DND-41 (cell line): ENCODE measurements around the gene PANK4.

Experiments used
- ATAC-seq: fragments of 200-7000 bp; cut with Tn5 transposase; 3 replicates; pipeline ENCODE4 v1.9.1; 2021; ENCODE audit warnings: low read depth; ENCODE audit not compliant: insufficient read depth
- DNase-seq: peaks from one replicate; pipeline ENCODE4 v3.0.0-alpha.2; 2020
- H2AFZ ChIP-seq: 2 replicates; pipeline ENCODE4 v1.6.0; 2012; ENCODE audit warnings: low read depth, low read length
- H3K27ac ChIP-seq: 2 replicates; pipeline ENCODE4 v1.5.1; 2012; ENCODE audit warnings: low read length, inconsistent platforms
- H3K27me3 ChIP-seq: fragments of 200-600 bp; sonication (generic); 2 replicates; pipeline ENCODE4 v1.6.0; 2012; ENCODE audit warnings: low read length, mild to moderate bottlenecking, inconsistent platforms; ENCODE audit not compliant: insufficient read depth, poor library complexity
- H3K36me3 ChIP-seq: 2 replicates; pipeline ENCODE4 v1.5.1; 2012; ENCODE audit warnings: low read length, inconsistent platforms; ENCODE audit not compliant: insufficient read depth
- H3K4me1 ChIP-seq: 2 replicates; pipeline ENCODE4 v1.5.1; 2012; ENCODE audit warnings: mild to moderate bottlenecking, low read length; ENCODE audit not compliant: insufficient read depth
- H3K4me2 ChIP-seq: 2 replicates; pipeline ENCODE4 v1.6.0; 2012; ENCODE audit warnings: mild to moderate bottlenecking, moderate library complexity, low read length, inconsistent platforms; ENCODE audit not compliant: insufficient read depth
- H3K4me3 ChIP-seq, 2 experiments: fragments of 200-600 bp in 1 of 2; shearing (Covaris generic) in 1 of 2; 2 replicates each; pipeline ENCODE4 v1.5.1; 2012 to 2016; ENCODE audit warnings: inconsistent platforms in 2 of 2, low read length in 2 of 2, mild to moderate bottlenecking in 2 of 2, low read depth in 1 of 2, moderate library complexity in 1 of 2
- H3K79me2 ChIP-seq: 2 replicates; pipeline ENCODE4 v1.6.0; 2012; ENCODE audit warnings: low read length, inconsistent platforms; ENCODE audit not compliant: insufficient read depth
- H3K9ac ChIP-seq: 2 replicates; pipeline ENCODE4 v1.6.0; 2012; ENCODE audit warnings: low read depth, mild to moderate bottlenecking, inconsistent platforms, low read length, moderate library complexity
- H3K9me3 ChIP-seq: 2 replicates; pipeline ENCODE4 v1.5.1; 2012; ENCODE audit warnings: low read length, moderate library complexity, mild to moderate bottlenecking, inconsistent platforms; ENCODE audit not compliant: insufficient read depth, severe bottlenecking
- H4K20me1 ChIP-seq: 2 replicates; pipeline ENCODE4 v1.6.0; 2012; ENCODE audit warnings: low read length; ENCODE audit not compliant: insufficient read depth
- EZH2 ChIP-seq: IDR thresholded peaks from 3 replicates; pipeline ENCODE4 v1.6.1; 2012; ENCODE audit warnings: borderline replicate concordance, low read depth, mild to moderate bottlenecking, moderate library complexity, low read length, inconsistent platforms; ENCODE audit not compliant: severe bottlenecking
- TF ChIP-seq, protein P1 (sequence below): IDR thresholded peaks from 2 replicates; pipeline ENCODE4 v1.5.1; 2012; ENCODE audit warnings: borderline replicate concordance, low read length, moderate library complexity, mild to moderate bottlenecking; ENCODE audit not compliant: poor library complexity, severe bottlenecking; ENCODE audit errors: extremely low read depth

Gene PANK4

DNA sequence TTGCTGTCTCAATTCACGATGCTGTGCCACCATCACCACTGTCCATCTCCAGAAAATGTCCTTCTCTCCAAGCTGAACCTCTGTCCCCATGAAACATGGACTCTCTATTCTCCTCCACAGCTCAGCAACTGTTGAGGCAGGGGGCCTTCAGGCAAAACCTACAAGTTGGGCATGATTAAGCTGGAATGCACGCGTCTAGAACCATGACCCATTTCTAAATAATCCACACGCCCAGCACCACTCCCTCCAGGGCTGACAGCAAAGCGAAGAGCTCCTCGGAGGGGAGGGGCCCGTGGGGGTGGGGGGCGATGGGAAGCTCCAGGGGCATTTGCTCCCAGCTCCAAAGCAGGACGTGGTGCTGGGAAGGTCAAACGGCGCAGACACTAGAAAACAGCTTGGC is 7.0 kb upstream of the PANK4 start:
- H2AFZ ChIP-seq: no peak overlapping the region
- no peaks in the 10 kb centered on the region for H3K9me3 ChIP-seq
- H3K79me2 ChIP-seq: no peaks in the 10 kb centered on the region
- TF ChIP-seq, protein P1, sequence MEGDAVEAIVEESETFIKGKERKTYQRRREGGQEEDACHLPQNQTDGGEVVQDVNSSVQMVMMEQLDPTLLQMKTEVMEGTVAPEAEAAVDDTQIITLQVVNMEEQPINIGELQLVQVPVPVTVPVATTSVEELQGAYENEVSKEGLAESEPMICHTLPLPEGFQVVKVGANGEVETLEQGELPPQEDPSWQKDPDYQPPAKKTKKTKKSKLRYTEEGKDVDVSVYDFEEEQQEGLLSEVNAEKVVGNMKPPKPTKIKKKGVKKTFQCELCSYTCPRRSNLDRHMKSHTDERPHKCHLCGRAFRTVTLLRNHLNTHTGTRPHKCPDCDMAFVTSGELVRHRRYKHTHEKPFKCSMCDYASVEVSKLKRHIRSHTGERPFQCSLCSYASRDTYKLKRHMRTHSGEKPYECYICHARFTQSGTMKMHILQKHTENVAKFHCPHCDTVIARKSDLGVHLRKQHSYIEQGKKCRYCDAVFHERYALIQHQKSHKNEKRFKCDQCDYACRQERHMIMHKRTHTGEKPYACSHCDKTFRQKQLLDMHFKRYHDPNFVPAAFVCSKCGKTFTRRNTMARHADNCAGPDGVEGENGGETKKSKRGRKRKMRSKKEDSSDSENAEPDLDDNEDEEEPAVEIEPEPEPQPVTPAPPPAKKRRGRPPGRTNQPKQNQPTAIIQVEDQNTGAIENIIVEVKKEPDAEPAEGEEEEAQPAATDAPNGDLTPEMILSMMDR: no peak
- no peak for TF ChIP-seq EZH2
- peaks cover 11% of the 10 kb centered on the region for H3K27me3 ChIP-seq
- H3K4me3 ChIP-seq: no peak overlapping the region
- ATAC-seq: no peak
- peaks cover 7% of the 10 kb centered on the region for H3K4me1 ChIP-seq
- DNase-seq: no peak
- H3K4me2 ChIP-seq: no peak overlapping the region
- peaks cover 25% of the 10 kb centered on the region for H4K20me1 ChIP-seq
- no peaks in the 10 kb centered on the region for H3K36me3 ChIP-seq
- no peak overlapping the region for H3K9ac ChIP-seq
- H3K27ac ChIP-seq: no peak overlapping the region

DNA sequence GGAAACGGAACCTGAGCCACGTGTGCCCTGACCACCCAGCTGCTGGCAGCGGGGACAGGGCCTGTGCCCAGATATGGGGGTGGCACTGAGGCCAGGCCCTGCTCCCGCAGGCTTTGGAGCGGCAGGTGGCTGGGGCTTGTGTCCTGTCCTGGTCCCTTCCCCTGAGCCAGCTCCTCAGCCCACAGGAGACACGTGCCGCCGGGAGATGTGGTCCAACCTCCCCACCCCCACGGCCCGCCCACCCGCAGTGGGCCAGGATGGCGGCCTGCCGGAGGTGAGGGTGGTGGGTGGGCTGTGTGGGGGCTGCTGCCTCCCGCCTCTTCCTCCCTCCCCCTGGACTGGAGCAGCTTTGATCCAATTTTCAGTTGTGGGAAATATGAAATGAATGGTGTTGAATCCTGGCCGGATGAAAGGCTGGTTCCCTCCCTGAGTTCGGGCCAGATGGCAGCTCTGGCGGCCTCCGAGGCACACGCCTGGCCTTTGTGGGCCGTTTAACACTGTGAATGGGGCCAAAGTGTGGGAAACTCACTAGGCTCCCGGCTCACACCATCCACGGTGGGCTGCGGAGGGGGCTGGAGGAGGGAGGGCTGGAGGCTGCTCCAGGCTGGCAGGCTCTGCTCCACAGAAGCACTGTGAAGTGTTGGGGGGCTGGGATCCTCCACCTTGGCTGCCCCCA is 6.2 kb upstream of the PANK4 start:
- H3K27me3 ChIP-seq: peaks cover 8% of the 10 kb centered on the region
- H3K27ac ChIP-seq: no peak overlapping the region
- TF ChIP-seq, protein P1: no peak
- no peak for TF ChIP-seq EZH2
- peaks cover 7% of the 10 kb centered on the region for H3K4me1 ChIP-seq
- no peaks in the 10 kb centered on the region for H3K36me3 ChIP-seq
- no peak for DNase-seq
- no peaks in the 10 kb centered on the region for H3K9me3 ChIP-seq
- no peaks in the 10 kb centered on the region for H3K79me2 ChIP-seq
- H3K4me2 ChIP-seq: no peak overlapping the region
- no peak for ATAC-seq
- H2AFZ ChIP-seq: no peak overlapping the region
- H3K4me3 ChIP-seq: no peak overlapping the region
- peaks cover 20% of the 10 kb centered on the region for H4K20me1 ChIP-seq
- no peak overlapping the region for H3K9ac ChIP-seq

DNA sequence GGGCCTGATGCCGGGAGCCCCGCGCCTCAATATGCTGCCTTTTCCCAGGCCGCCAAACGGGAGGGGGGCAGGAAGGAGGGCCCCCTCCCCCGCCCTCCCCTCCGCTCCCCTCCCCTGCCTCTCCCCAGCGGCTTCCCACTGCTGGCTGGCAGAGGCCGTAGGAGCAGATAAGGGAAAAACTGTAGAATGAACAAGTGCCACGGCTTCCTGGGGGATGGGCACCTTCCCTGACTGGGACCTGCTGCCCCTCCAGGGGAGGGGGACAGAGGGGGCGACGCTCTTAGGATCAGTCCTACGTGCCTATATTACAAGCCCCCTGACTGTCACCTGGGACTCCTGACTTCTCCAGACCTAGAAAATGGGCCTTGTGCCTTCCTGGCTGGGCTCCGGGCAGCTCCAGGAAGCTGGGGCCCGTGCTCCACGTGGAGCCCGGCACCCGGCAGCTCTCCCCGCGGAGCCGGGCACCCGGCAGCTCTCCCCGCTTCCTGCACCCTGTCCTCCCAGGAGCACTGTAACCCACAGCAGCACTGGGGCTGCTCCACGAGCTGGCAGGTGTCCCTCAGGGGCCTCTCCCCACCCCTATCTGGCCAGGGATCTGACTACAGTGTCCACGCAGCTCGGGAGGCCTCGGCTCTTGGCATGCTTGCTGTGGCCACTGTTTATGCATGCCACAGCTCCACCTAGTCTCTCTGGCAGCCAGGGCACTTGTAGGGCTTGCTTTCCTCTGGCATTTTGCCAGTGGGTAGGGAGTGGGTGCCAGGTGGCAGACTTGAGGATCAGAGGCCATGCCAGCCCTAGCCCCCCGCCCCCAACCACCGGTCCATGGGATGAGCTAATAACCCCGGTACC is 4.3 kb upstream of the PANK4 start:
- Histone ChIP-seq H4K20me1 (peaks cover 24% of the 10 kb centered on the region), H3K4me1 (peaks cover 17% of the 10 kb centered on the region), H3K27me3 (peaks cover 7% of the 10 kb centered on the region), H3K27ac (no peak overlapping the region), H3K4me3 (no peak overlapping the region), H3K9ac (no peak overlapping the region), H3K9me3 (no peaks in the 10 kb centered on the region), H3K36me3 (peaks cover 3% of the 10 kb centered on the region; the same call in 1 of the 2 replicates), H3K4me2 (no peak overlapping the region), H2AFZ (no peak overlapping the region), H3K79me2 (peaks cover 3% of the 10 kb centered on the region)
- TF ChIP-seq, protein P1: peak; percentile 18
- TF ChIP-seq EZH2: no peak
- ATAC-seq (no peak), DNase-seq (no peak)
